HG02870 (cell line): Measurements from ENCODE around the gene ALK.
"Not testable (repeated sequence)": the region's sequence is repeated elsewhere in the genome, so short reads cannot be mapped to it uniquely, and the experiment has no call there.

Source experiments
- ATAC-seq: cut with Tn5 transposase; IDR thresholded peaks from one replicate; pipeline ENCODE4 v1.9.1; 2021; ENCODE audit warnings: mild to moderate bottlenecking, moderate library complexity; ENCODE audit not compliant: unreplicated experiment

The ALK gene

GRCh38 chr2:29262681-29263260 is 658.6 kb downstream of the ALK start:
- ATAC-seq, result no peak

GRCh38 chr2:29261003-29261402 is 660.4 kb downstream of the ALK start:
- no peak for ATAC-seq

DNA sequence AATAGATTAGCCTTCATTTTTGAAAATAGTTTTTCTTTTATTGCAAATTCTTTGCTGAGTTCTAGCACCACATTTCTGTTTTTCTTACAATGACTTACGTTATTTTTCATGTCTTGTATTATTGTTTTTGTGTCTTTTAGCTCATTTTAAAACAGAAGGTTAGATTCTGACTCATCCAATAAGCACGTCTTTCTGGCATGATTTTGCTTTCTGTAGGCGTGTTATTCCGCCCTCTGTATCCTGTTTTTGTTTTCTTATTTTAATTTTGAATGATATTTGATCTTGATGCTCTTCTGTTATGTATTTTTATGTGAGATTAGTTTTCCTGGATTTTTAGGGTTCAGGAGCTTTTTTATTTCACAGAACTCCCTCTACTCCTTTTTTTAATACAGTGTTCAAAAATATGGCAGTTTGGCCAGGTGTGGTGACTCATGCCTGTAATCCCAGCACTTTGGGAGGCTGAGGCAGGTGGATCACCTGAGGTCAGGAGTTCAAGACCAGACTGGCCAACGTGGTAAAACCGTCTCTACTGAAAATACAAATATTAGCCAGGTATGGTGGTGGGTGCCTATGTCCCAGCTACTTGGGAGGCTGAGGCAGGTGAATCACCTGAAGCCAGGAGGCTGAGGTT is 661.1 kb downstream of the ALK start:
- no peak for ATAC-seq

DNA sequence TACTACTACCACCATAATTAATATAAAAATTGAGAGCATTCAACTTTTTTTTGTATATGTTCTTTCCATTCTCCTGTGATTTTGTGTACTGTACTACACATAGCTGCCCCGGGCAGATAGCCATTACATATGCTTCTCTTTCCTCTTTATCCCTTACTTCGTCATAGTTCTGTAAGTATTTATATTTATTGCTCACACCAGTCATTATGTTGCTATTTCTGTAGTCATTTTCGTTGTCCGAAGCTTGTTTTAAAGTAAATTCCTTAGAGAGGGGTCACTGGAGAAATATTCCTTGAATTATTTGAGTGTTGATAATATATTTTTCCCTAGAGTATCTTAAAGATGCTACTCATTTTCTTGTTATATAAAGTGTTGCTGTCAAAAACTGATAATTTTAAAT is 662.2 kb downstream of the ALK start:
- no peak for ATAC-seq

DNA sequence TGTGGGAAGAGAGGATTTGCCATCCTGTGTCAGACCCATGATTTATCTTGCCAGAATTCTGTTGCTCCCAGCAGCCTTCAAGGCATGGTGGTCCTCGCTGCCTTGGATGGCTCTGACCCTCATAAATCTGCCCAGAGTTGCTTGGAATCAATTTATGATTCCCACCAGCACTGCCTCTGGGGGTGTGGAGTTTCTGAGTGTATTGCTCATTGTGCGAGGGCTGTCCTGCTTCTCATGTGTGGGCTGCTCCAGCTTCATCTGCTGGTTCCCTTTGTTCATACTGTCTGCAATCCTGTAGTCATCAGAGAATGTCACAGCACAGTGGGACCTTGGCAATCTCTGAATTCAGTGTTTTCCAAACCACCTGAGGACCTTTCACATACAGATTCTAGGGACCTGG is 666.4 kb downstream of the ALK start:
- no peak for ATAC-seq

DNA sequence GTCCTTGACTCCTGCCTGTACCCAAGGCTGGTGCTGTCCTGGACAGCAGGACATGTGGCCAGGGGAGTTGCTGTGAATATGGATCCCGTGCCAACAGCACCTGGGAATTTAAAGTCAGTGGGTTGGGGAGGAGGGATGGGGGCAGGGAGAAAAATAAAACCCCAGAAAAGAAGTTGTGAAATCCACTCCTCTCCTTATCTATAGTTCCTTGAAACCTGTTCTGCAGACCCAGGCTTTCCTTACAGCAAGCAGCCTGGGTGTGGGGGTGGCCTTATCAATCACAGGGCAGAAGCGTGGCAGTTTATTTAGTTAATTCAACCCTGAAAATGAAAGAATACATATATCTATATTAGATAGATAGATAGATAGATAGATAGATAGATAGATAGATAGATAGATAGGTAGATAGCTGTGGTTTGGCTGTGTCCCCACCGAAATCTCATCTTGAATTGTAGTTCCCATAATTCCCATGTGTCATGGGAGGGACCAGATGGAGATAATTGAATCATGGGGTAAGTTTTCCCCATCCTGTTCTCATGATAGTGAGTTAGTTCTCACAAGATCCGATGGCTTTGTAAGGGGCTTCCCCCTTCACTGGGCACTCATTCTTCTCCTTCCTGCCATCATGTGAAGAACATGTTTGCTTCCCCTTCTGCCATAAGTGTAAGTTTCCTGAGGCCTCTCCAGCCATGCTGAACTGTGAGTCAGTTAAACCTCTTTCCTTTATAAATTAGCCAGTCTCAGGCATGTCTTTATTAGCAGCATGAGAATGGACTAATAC is 667.7 kb downstream of the ALK start:
- not testable (repeated sequence) for ATAC-seq

- no peak for ATAC-seq
These were observed 668.4 kb downstream of the ALK start for GRCh38 chr2:29253026-29253425.

DNA sequence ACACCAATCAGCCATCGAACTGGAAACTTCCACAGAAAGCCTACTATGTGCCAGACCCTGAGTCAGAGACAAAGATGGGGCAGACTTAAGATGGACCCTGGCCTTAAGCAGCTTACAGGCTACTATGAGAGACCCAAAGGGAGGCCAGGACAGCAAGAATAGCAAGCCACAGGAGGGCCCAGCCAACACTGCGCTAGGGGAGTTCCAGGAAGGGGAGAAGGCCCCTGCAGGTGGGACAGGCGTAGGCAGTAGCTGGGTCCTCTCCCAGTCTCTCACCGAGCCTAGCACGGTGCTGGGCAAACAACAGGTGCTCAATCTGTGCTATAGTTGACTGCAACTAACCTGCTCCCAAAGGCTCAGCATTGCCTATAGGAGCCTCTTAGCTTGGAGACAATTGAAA is 670.0 kb downstream of the ALK start:
- no peak for ATAC-seq

- no peak for ATAC-seq
These were observed 670.4 kb downstream of the ALK start for GRCh38 chr2:29250977-29251376.

DNA sequence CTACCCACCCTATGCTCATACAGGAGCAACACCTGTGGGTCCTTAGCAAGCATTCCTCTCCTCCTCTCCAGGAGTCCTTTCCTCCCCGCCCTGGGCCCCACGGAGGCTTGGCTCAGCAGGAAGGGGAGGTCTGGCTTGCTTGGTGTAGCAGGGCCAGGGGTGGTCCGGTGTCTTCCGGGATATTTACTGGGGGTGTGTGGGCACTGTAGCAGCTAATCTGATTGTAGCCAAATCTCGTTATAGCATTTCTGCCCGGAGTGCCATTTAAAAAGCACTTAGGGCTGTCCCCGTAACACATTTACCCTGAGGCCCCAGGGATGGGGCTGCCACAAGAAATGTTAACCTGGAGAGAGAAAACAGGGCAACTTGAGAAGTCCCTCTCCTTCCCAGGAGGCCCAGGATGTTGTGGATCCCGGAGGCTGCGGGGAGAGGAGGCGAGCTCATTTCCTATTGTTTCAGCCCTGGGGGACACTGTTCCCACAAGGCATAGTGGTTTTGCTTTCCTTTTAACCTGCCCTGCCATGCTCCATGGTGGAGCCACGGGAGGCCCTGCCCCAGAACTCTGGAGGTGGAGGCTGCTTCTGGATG is 671.6 kb downstream of the ALK start:
- ATAC-seq, result no peak

DNA sequence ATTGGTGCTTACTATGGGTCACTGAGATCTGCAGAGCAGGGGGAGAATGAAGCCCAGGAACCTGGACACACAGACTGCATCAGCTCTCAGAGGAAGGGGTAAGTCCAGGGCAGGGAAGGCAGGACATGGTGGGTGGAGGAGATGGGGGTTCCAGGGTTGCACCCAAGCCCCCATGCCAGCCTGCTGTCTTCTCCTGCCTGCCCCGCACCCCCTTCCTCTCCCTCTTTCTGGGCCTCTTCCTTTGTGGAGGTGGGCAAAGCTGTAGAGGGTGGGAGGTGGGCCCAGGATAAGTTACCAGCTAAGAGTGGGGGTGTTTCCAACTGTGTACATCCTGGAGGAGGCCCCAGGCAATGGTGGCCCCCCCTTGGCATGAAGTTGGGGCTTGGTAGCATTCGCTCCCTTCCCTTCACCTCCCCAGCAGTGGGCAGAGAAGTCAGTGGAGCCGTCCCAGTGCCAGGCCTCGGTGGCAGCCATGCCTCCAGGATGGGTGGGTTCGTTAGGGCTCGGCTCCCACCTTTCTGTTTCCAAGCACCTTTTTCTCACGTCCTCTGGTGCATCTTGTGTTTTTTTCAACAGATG is 674.0 kb downstream of the ALK start:
- no peak for ATAC-seq

DNA sequence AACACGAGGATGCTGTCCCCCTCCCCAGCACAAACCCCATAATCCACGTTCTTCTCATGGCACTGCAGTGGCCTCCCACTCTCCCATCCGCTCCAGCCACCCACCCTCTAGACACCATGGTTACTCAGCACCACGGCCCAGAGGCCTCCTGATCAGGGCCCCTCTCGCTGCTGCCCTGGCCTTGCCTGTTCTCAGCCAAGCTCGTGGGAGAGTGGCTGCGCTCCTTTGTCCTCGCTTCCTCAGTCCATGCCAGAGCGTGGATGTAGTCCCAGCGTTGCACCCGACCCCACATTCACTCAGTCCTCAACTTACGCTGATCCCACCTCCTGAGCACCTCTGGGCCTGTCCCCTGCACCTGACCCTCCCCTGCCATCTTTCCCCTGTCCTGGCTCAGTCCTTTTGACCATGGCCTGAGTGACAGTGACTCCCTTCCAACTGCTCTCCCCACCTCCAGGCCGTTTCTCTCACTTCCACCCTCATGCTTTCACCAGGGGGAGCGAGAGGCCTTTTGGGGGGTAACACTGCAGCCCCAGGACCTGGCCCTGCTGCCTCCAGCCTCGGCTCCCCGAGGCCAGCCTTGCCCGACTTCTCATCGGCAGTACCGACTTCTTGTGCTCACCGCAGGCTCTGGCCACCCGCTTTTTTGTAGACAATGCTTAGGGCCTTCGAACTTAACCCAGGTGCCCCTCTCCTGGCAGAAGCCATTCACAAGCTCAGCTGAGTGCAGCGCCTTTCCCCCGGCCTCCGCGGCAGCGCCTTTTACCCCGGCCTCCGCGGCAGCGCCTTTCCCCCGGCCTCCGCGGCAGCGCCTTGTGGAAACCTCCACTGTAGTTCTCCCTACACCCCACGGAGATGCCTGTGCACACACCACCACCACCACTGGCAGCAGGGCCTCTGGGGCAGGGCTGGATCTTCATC is 674.7 kb downstream of the ALK start:
- ATAC-seq, result no peak

DNA sequence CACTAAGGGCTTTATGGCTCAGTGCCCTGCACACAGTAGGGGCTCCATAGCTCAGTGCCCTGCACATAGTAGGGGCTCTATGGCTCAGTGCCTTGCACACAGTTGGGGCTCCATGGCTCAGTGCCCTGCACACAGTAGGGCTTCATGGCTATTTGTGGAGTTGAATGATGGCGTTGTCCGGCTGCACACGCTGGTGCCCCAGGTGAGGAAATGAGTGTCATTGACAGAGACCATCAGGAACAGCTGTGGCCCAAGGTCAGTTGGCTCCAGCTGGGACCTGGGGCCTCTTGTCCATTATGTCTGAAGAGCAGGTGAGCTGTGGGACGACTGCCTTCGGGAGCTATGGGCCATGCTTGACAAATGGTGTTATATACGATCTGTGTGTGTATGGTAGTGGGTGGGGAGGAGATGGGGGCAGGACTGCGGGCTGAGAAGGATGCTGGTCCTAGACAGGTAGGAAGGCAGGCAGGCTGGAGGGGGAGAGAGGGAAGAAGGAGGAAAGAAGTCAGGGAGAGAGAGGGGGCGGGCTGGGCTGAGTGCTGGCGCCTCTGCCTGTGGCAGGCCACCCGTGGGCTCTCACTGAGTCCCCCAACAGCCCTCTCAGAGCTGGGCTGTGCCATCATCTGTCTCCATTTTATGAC is 675.5 kb downstream of the ALK start:
- no peak for ATAC-seq

DNA sequence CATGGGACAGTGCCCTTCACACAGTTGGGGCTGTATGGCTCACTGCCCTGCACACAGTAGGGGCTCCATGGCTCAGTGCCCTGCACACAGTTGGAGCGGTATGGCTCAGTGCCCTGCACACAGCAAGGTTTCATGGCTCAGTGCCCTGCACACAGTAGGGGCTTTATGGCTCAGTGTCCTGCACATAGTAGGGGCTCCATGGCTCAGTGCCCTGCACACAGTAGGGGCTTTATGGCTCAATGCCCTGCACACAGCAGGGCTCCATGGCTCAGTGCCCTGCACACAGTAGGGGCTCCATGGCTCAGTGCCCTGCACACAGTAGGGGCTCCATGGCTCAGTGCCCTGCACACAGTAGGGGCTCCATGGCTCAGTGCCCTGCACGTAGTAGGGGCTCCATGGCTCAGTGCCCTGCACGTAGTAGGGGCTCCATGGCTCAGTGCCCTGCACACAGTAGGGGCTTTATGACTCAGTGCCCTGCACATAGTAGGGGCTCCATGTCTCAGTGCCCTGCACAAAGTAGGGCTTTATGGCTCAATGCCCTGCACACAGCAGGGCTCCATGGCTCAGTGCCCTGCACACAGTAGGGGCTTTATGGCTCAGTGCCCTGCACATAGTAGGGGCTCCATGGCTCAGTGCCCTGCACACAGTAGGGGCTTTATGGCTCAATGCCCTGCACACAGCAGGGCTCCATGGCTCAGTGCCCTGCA is 676.2 kb downstream of the ALK start:
- not testable (repeated sequence) for ATAC-seq

GRCh38 chr2:29242621-29243375 is 678.6 kb downstream of the ALK start:
- no peak for ATAC-seq

DNA sequence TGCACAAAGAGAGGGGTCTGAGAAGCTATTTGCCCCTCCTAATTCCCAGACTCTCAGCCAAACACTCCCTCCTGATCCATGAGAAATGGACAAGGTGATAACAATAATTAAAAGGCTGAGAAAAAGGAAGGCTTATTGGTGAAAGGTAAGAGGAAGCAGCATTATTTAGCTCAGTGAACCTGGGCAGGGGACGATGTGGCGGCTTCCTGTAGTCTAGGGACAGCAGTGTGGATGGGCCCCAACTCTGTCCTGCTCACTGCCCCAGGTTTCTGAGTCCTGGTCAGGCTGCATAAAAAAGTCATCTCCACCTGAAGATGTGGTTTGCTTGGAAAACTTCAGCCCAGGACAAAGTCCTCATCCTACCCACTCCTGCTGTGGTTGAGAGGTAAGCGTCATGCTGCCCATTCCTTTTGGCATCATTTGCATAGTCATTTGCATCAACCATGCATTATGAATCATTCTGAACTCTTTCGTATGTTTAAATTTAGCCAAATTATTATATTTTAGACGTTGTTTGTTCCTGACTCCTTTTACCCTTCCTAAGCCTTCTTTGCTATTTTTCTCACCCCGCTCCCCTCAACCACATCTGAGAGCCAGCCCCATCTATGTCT is 679.3 kb downstream of the ALK start:
- no peak for ATAC-seq

- no peak for ATAC-seq
These were observed 680.0 kb downstream of the ALK start for GRCh38 chr2:29241341-29241740.

DNA sequence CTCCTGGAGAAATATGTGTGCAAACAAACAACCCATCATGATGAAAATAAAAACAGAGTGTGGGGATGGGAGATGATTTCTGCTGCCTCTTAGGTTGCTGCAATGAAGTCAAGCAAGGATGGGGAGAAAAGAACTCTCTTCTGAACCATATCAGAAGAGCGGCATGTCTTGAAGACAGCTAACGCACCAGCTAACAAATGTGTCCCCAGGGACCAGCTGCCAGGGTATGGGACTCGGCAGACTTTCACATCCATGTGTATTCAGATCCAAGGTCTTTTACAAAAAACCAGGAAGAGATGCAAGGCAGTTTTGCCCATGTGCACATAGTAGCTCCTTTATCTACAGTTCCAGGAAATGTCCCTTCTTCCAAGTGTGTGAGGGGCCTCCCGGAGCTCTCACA is 680.8 kb downstream of the ALK start:
- no peak for ATAC-seq
